AG09309 (cell line): ENCODE data around the gene SYT17.

ENCODE experiments used
- DNase-seq: peaks from one replicate; pipeline ENCODE4 v3.0.0-alpha.2; 2010; ENCODE audit warnings: low read depth
- H3K4me3 ChIP-seq: 2 replicates; pipeline ENCODE4 v1.5.1; 2011; ENCODE audit warnings: mild to moderate bottlenecking, low read depth, low read length, moderate library complexity; ENCODE audit not compliant: control insufficient read depth
- CTCF ChIP-seq: IDR thresholded peaks from 2 replicates; pipeline ENCODE4 v1.5.1; 2011; ENCODE audit warnings: mild to moderate bottlenecking, low read depth, low read length, inconsistent platforms; ENCODE audit not compliant: insufficient read depth, control insufficient read depth; ENCODE audit errors: missing control alignments

Gene SYT17

GRCh38 chr16:19138601-19139000 is 29.4 kb upstream of the SYT17 start:
- no peak overlapping the region for H3K4me3 ChIP-seq
- DNase-seq = no peak
- no peak for TF ChIP-seq CTCF

GRCh38 chr16:19139436-19140091 is 28.5 kb upstream of the SYT17 start:
- no peak overlapping the region for H3K4me3 ChIP-seq
- no peak for DNase-seq
- no peak for TF ChIP-seq CTCF

- no peak for DNase-seq
- no peak overlapping the region for H3K4me3 ChIP-seq
- no peak for TF ChIP-seq CTCF
Measured at GRCh38 chr16:19140396-19140795, 27.6 kb upstream of the SYT17 start.

- no peak for DNase-seq
- TF ChIP-seq CTCF = no peak
- no peak overlapping the region for H3K4me3 ChIP-seq
Measured at GRCh38 chr16:19142939-19143598, 25.0 kb upstream of the SYT17 start.

- no peak for TF ChIP-seq CTCF
- H3K4me3 ChIP-seq = no peak overlapping the region
- no peak for DNase-seq
Measured at GRCh38 chr16:19143599-19143956, 24.5 kb upstream of the SYT17 start.

- DNase-seq = no peak
- H3K4me3 ChIP-seq = no peak overlapping the region
- no peak for TF ChIP-seq CTCF
Measured at GRCh38 chr16:19145010-19145409, 23.0 kb upstream of the SYT17 start.
